HepG2 (cell line): Measurements from ENCODE around the gene CEP131. TPM values are rescaled to one million over a fixed set of nuclear protein-coding genes. Genes with fewer than 3 reads are reported as not detected.

ENCODE experiments used
- HMGXB4 ChIP-seq, 2 experiments: sonication (generic) in 1 of 2; formaldehyde crosslinking in 1 of 2; IDR thresholded peaks; 2 replicates each; pipeline versions ENCODE4 v1.4.0 to v1.6.1; 2018 to 2020; ENCODE audit warnings: missing genetic modification reagents in 2 of 2, borderline replicate concordance in 1 of 2, low read depth in 1 of 2, mild to moderate bottlenecking in 1 of 2, missing biosample characterization in 1 of 2
- HNF1B ChIP-seq: sonication (generic); formaldehyde crosslinking; IDR thresholded peaks from 2 replicates; pipeline ENCODE4 v1.5.1; 2020; ENCODE audit warnings: mild to moderate bottlenecking, moderate library complexity, missing genetic modification reagents
- PAXIP1 ChIP-seq: sonication (generic); formaldehyde crosslinking; conservative IDR thresholded peaks from 2 replicates; pipeline ENCODE4 v1.4.0; 2020; ENCODE audit warnings: mild to moderate bottlenecking, missing genetic modification reagents, moderate library complexity
- RAD21 ChIP-seq: fragments of 450-650 bp; formaldehyde crosslinking; IDR thresholded peaks from 2 replicates; pipeline ENCODE4 v1.5.0; 2020; ENCODE audit warnings: mild to moderate bottlenecking
- THAP11 ChIP-seq: IDR thresholded peaks from 2 replicates; pipeline ENCODE4 v1.6.1; 2016; ENCODE audit warnings: missing biosample characterization, missing genetic modification reagents
- TOPORS ChIP-seq: sonication (generic); formaldehyde crosslinking; IDR thresholded peaks from 2 replicates; pipeline ENCODE4 v1.8.0; 2023; ENCODE audit warnings: mild to moderate bottlenecking, missing genetic modification reagents
- ZBTB38 ChIP-seq: sonication (generic); formaldehyde crosslinking; IDR thresholded peaks from 2 replicates; pipeline ENCODE4 v1.5.1; 2020; ENCODE audit warnings: mild to moderate bottlenecking, missing genetic modification reagents
- ZNF577 ChIP-seq: sonication (generic); formaldehyde crosslinking; IDR thresholded peaks from 2 replicates; pipeline ENCODE4 v1.4.0; 2020; ENCODE audit warnings: mild to moderate bottlenecking, low read depth, missing genetic modification reagents, borderline replicate concordance
- ZNF792 ChIP-seq: IDR thresholded peaks from 2 replicates; pipeline ENCODE4 v1.6.1; 2016
- ZNF879 ChIP-seq: sonication (generic); formaldehyde crosslinking; IDR thresholded peaks from 2 replicates; pipeline ENCODE4 v1.8.1; 2023; ENCODE audit warnings: missing genetic modification reagents
- polyA plus RNA-seq, 8 experiments: library from polyadenylated mRNA; depleted of rRNA in 3 of 8; stranded (reverse) in 7 of 8; unstranded in 1 of 8; fragments of >200 nt; fragmentation: Illumina TruSeq in 4 of 8; extraction: Trizol in 4 of 8; gene quantifications; 2 replicates each; pipeline versions ENCODE4 v1.2.1 to v1.2.3, GENCODE V29; 2011 to 2016; ENCODE audit warnings: low read depth in 4 of 8, missing spikeins in 1 of 8, mixed read lengths in 1 of 8; ENCODE audit not compliant: insufficient read depth in 1 of 8
- total RNA-seq, 5 experiments: library from RNA; depleted of rRNA; stranded (reverse); fragments of >200 nt; fragmentation: Illumina TruSeq; extraction: Trizol; gene quantifications; 2 replicates each; pipeline ENCODE4 v1.2.3, GENCODE V29; 2016; ENCODE audit warnings: low read depth in 1 of 5
- TF ChIP-seq, protein P1 (sequence below): sonication (generic); formaldehyde crosslinking; IDR thresholded peaks from 2 replicates; pipeline ENCODE4 v1.4.0; 2020; ENCODE audit warnings: missing genetic modification reagents, borderline replicate concordance
- TF ChIP-seq, protein P2 (sequence below): sonication (generic); formaldehyde crosslinking; IDR thresholded peaks from 2 replicates; pipeline ENCODE4 v1.5.0; 2020; ENCODE audit warnings: mild to moderate bottlenecking, missing genetic modification reagents

CEP131 gene
- total and polyA plus RNA-seq, 2 of the 13 experiments (the other 11 are each of a cell fraction or from before 2014, with no cell fraction given) = 5.0 to 16.8 TPM

DNA sequence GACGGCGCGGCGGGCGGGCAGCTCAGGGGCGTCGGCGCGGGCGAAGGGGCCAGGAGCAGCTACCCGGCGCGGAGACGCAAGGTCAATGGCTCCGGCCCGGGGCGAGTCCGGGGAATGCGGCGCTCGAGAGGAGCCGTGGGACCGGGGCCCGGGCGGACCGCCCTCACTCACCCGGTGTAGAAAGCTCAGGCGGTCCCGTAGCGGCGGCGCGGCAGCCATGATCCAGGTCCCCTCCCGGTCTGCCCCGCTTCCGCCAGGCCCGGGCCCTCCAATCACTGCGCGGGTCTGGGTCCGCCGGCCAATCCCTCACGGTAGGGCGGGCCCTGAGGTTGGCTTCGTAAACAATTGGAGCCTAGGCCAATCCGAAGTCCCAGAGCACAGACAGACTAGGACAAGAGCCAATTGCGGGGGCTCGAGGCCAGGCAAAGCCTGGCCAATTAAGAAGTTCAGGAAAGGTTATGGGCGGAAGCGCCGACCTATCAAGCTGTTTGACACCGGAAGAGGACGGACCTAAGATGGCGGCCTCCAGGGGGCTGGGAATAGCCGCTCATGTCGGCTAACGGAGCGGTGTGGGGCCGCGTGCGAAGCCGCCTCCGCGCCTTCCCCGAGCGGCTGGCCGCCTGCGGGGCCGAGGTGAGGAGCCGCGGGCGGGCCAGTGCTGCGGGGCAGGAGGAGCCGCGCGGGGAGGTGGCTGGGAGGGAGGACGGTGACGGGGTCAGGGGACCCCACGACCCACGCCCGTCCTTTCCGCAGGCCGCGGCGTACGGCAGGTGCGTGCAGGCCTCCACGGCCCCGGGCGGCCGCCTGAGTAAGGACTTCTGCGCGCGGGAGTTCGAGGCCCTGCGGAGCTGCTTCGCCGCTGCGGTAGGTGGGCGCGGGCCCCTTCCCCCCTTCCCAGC lies 16.3 kb upstream of the CEP131 start, which contains the start of the genes NDUFAF8 and TEPSIN (continued):
- TF ChIP-seq, protein P1, sequence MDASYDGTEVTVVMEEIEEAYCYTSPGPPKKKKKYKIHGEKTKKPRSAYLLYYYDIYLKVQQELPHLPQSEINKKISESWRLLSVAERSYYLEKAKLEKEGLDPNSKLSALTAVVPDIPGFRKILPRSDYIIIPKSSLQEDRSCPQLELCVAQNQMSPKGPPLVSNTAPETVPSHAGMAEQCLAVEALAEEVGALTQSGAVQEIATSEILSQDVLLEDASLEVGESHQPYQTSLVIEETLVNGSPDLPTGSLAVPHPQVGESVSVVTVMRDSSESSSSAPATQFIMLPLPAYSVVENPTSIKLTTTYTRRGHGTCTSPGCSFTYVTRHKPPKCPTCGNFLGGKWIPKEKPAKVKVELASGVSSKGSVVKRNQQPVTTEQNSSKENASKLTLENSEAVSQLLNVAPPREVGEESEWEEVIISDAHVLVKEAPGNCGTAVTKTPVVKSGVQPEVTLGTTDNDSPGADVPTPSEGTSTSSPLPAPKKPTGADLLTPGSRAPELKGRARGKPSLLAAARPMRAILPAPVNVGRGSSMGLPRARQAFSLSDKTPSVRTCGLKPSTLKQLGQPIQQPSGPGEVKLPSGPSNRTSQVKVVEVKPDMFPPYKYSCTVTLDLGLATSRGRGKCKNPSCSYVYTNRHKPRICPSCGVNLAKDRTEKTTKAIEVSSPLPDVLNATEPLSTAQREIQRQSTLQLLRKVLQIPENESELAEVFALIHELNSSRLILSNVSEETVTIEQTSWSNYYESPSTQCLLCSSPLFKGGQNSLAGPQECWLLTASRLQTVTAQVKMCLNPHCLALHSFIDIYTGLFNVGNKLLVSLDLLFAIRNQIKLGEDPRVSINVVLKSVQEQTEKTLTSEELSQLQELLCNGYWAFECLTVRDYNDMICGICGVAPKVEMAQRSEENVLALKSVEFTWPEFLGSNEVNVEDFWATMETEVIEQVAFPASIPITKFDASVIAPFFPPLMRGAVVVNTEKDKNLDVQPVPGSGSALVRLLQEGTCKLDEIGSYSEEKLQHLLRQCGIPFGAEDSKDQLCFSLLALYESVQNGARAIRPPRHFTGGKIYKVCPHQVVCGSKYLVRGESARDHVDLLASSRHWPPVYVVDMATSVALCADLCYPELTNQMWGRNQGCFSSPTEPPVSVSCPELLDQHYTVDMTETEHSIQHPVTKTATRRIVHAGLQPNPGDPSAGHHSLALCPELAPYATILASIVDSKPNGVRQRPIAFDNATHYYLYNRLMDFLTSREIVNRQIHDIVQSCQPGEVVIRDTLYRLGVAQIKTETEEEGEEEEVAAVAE = peak; percentile 86
- no peak for TF ChIP-seq ZNF577 (CRISPR knock-in tag)
- TF ChIP-seq THAP11 = peak; percentile 80
- peak; percentile 51; the same call in 1 of the 2 replicates for TF ChIP-seq ZBTB38 (CRISPR knock-in tag)
- no peak; the same call in 1 of the 2 replicates for TF ChIP-seq TOPORS (CRISPR knock-in tag)
- TF ChIP-seq PAXIP1 (CRISPR knock-in tag) = peak; percentile 6; the same call in 1 of the 2 replicates
- 0 out of 2 replicates have a peak, but pooled peaks have one; percentile 2 for TF ChIP-seq ZNF879 (CRISPR knock-in tag)
- TF ChIP-seq, protein P2, sequence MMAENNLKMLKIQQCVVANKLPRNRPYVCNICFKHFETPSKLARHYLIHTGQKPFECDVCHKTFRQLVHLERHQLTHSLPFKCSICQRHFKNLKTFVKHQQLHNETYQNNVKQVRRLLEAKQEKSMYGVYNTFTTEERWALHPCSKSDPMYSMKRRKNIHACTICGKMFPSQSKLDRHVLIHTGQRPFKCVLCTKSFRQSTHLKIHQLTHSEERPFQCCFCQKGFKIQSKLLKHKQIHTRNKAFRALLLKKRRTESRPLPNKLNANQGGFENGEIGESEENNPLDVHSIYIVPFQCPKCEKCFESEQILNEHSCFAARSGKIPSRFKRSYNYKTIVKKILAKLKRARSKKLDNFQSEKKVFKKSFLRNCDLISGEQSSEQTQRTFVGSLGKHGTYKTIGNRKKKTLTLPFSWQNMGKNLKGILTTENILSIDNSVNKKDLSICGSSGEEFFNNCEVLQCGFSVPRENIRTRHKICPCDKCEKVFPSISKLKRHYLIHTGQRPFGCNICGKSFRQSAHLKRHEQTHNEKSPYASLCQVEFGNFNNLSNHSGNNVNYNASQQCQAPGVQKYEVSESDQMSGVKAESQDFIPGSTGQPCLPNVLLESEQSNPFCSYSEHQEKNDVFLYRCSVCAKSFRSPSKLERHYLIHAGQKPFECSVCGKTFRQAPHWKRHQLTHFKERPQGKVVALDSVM (CRISPR knock-in tag) = no peak
- peak; percentile 63 for TF ChIP-seq RAD21 (CRISPR knock-in tag)
- peak; percentile 15 to 81; a peak in 2 of 4 replicates for TF ChIP-seq HMGXB4 (CRISPR knock-in tag; IDR thresholded peaks at IDR 0.05; ENCODE audit: borderline replicate concordance in 1 of 2, low read depth in 1 of 2)
- TF ChIP-seq HNF1B (CRISPR knock-in tag) = peak; percentile 60; the same call in 1 of the 2 replicates
- TF ChIP-seq ZNF792 (CRISPR knock-in tag) = 0 out of 2 replicates have a peak, but pooled peaks have one; percentile 17
